Measurements from ENCODE around the gene NTPCR. TPM values are rescaled to one million over a fixed set of nuclear protein-coding genes. Genes with fewer than 3 reads are reported as not detected.

The NTPCR gene
- total RNA-seq, 1 experiment from 2014 or later = 46.8 TPM

DNA sequence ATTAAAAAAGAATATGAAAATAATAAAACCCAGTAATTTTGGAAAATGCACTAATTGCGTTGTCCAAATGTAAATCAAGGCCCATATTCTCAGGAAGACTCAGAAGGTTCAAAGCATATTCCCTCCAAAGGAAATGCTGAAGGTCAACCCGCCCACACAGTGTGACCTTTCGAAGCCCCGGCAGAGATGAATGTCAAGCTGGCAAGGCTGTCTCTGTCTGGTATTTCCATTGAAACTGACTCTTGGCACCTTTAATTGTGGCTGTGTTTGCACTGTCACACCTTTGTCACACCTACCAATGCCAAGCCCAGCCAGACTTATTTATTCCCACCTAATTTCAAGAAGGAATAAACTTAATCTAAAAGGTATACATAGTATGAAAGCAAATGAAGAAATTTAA, 82.5 kb downstream of the NTPCR start:
- Histone ChIP-seq H3K9me3 (ENCODE audit: control insufficient read depth, insufficient read depth, low read depth, low read length) (no peaks in the 10 kb centered on the region), H3K4me1 (ENCODE audit: control insufficient read depth, insufficient read depth, low read length) (no peaks in the 10 kb centered on the region), H3K36me3 (ENCODE audit: control insufficient read depth, insufficient read depth, low read length) (no peaks in the 10 kb centered on the region), H3K4me3 (ENCODE audit: low read depth in 2 of 2, low read length in 2 of 2) (no peak overlapping the region), H3K27ac (ENCODE audit: low read length) (no peak overlapping the region), H3K27me3 (ENCODE audit: control insufficient read depth, insufficient read depth, low read length) (peaks cover 2% of the 10 kb centered on the region; the same call in 1 of the 2 replicates)
- intact Hi-C loops (cut with micrococcal nuclease; ENCODE audit: unreplicated experiment) (no loop called here), in situ Hi-C loops (cut with HindIII; ENCODE audit: low pct_unique_long_range_greater_than_20kb, low sequenced_read_pairs) (no loop called here)
- no peak for DNase-seq (ENCODE audit: low read depth, low spot score)
- ATAC-seq = no peak
- ChIA-PET CTCF (no interaction called here), POLR2A (no interaction called here)
- TF ChIP-seq REST (IDR thresholded peaks at IDR 0.05; ENCODE audit: insufficient read depth in 1 of 2, low read depth in 2 of 2, low read length in 1 of 2) (no peak), TCF7L2 (IDR thresholded peaks at IDR 0.05; ENCODE audit: low read depth, low read length) (no peak), POLR2AphosphoS5 (IDR thresholded peaks at IDR 0.05; ENCODE audit: low read depth, low read length) (no peak), SIN3A (IDR thresholded peaks at IDR 0.05; ENCODE audit: borderline replicate concordance, insufficient read depth, low read depth, low read length) (no peak)
- TF ChIP-seq, protein P1, sequence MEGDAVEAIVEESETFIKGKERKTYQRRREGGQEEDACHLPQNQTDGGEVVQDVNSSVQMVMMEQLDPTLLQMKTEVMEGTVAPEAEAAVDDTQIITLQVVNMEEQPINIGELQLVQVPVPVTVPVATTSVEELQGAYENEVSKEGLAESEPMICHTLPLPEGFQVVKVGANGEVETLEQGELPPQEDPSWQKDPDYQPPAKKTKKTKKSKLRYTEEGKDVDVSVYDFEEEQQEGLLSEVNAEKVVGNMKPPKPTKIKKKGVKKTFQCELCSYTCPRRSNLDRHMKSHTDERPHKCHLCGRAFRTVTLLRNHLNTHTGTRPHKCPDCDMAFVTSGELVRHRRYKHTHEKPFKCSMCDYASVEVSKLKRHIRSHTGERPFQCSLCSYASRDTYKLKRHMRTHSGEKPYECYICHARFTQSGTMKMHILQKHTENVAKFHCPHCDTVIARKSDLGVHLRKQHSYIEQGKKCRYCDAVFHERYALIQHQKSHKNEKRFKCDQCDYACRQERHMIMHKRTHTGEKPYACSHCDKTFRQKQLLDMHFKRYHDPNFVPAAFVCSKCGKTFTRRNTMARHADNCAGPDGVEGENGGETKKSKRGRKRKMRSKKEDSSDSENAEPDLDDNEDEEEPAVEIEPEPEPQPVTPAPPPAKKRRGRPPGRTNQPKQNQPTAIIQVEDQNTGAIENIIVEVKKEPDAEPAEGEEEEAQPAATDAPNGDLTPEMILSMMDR (IDR thresholded peaks at IDR 0.05) = no peak
- no TSS peak for BruUV-seq (replicated peaks)

DNA sequence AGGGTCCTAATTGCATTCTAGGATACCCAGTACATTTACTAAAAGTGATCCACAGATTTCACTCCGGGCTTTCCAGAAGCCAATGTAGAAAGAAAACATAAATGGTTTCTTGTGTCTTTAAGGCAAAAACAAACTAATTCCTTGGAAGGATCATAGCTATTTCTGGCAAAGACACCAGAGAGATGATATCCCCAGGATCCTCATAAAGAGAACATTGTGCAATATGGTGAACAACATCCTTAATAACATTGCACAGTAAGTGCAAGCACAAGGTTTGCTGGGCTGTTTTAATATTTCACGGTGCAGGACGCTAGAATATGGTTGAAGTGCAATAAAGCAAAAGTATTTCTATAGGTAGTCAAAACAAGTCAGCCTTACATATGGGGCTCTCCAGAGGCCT, 83.0 kb downstream of the NTPCR start:
- no peak for ATAC-seq
- no peak for TF ChIP-seq TCF7L2 (IDR thresholded peaks at IDR 0.05; ENCODE audit: low read depth, low read length)
- TF ChIP-seq, protein P1 (IDR thresholded peaks at IDR 0.05) = no peak
- no peak for TF ChIP-seq POLR2AphosphoS5 (IDR thresholded peaks at IDR 0.05; ENCODE audit: low read depth, low read length)
- ChIA-PET POLR2A (no interaction called here), CTCF (no interaction called here)
- Histone ChIP-seq H3K27me3 (ENCODE audit: control insufficient read depth, insufficient read depth, low read length) (no peaks in the 10 kb centered on the region), H3K4me1 (ENCODE audit: control insufficient read depth, insufficient read depth, low read length) (no peaks in the 10 kb centered on the region), H3K36me3 (ENCODE audit: control insufficient read depth, insufficient read depth, low read length) (no peaks in the 10 kb centered on the region), H3K4me3 (ENCODE audit: low read depth in 2 of 2, low read length in 2 of 2) (no peak overlapping the region), H3K27ac (ENCODE audit: low read length) (no peak overlapping the region), H3K9me3 (ENCODE audit: control insufficient read depth, insufficient read depth, low read depth, low read length) (no peaks in the 10 kb centered on the region)
- no TSS peak for BruUV-seq (replicated peaks)
- intact Hi-C loops (cut with micrococcal nuclease; ENCODE audit: unreplicated experiment) (no loop called here), in situ Hi-C loops (cut with HindIII; ENCODE audit: low pct_unique_long_range_greater_than_20kb, low sequenced_read_pairs) (no loop called here)
- DNase-seq (ENCODE audit: low read depth, low spot score) = no peak

Other genes with a start within 250 kb of the NTPCR start
- gene MAP10, start 145.2 kb upstream of the NTPCR start, total RNA-seq (2021; ENCODE audit: unreplicated experiment) = 1.5 TPM

All from Panc1 (cell line).